ENCODE results near the gene ARHGAP22.

- TF ChIP-seq GATA3 (IDR thresholded peaks at IDR 0.05; ENCODE audit: low read depth, low read length) (no peak), GATA2 (IDR thresholded peaks at IDR 0.05; ENCODE audit: low read depth, low read length) (no peak)
Measured at GRCh38 chr10:48437546-48437945, 167.3 kb downstream of the ARHGAP22 start.
